Muscle of arm (tissue), 12 donors: Measurements from ENCODE around the gene GFAP. TPM values are rescaled to one million over a fixed set of nuclear protein-coding genes. Genes with fewer than 3 reads are reported as not detected.
A peak's percentile ranks its signal among the peaks of the same experiment; 100 is the strongest.

Experiments
- DNase-seq: peaks from one replicate; pipeline ENCODE4 v3.0.0-alpha.2; 2013
- polyA plus RNA-seq, 12 donors: library from polyadenylated mRNA; unstranded; fragments of 120-200 nt; gene quantifications; one replicate each; pipeline ENCODE4 v1.2.1, GENCODE V29; 2013; ENCODE audit not compliant: insufficient read length in 12 of 12

GFAP gene
- polyA plus RNA-seq, 12 donors, result 0.23 to 2.5 (median 0.68) TPM; not detected in 3

- no peak for DNase-seq
These were observed 16.9 kb upstream of the GFAP start for GRCh38 chr17:44932096-44932786.

- no peak for DNase-seq
These were observed 16.1 kb upstream of the GFAP start for GRCh38 chr17:44931376-44931775.

GRCh38 chr17:44930667-44931066 lies 15.4 kb upstream of the GFAP start:
- DNase-seq, result no peak

DNA sequence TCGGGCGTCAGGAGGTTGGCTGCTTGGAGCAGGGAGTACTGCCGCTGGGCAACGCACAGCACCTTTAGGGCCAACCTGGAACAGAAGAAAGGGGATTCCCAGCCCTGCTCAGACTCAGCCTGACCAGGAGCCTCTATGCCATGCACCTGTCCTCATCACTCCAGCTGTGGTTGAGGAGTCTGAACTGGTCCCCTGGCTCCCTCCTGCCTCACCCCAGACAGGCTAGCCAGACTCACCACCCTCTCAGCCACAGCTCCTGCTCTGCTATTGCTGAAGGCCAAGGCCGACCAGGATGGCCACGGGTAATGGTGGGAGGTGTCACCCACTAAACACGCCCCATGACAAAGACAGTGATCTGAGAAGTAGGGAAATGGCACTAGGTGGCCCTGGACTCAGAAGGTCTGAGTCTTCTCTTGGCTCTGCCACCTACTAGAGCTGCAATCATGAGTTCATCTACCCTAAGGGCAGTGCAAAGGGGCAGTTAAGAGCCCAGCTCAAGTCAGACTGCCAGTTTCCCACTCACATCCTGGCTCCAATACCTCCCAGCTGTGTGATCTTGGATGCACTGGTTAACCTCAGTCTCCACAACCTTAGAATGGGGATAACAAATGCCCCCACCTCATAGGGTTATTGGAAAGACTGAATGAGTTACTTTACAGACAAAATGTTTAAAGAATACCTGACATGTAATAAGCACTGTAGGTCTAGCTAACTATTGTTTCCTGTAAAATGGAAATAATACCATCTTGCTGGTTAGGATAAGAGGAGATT lies 13.8 kb upstream of the GFAP start:
- DNase-seq, result no peak

- DNase-seq, result no peak
These were observed 12.8 kb upstream of the GFAP start for GRCh38 chr17:44928136-44928535.

GRCh38 chr17:44927696-44928095 lies 12.4 kb upstream of the GFAP start:
- no peak for DNase-seq

- no peak for DNase-seq
These were observed 11.7 kb upstream of the GFAP start for GRCh38 chr17:44926821-44927525.

DNA sequence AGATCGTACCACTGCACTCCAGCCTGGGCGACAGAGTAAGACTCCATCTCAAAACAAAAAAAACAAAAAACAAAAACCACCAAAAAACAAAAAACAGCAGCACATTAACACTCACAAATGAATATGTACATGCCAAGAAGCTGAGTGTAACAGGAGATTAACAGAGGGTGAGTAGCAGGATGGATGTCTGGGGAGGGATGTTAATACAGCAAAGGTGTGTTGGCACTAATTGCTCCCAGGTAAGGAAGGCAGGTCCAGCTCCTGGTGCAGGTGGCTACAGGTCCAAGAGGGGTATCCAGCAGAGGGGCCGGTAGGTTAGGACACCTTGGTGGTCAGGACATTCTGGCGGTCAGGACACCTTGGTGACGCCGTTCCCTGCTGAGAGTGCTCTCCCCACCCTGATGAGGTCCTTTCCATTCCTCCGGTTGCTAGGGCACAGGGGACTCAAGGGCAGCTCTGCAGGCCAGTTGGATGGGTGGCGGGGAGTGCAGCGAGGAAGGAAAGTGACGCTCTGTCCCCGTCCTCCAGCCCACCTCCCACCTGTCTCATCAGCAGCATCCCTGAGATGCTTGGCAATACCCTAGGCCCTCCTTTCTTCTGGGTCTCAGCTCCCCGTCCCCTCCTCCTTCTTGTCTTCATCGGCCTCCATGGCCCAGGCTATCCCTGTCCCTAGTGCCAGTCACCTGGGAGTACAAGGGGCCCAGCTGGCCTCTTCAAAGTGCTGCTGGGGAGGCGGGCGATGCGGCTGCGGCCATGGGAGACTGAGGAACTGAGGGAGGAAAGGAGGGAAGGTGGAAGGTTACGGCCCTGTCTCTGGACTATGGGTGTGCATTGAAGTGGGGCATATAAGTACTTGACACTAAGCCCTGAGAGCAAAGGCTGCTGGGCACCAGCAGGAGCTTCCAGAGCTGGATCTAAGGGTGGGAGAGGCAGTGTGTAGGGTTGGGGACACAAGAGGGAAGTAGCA lies 10.7 kb upstream of the GFAP start:
- DNase-seq, result no peak

DNA sequence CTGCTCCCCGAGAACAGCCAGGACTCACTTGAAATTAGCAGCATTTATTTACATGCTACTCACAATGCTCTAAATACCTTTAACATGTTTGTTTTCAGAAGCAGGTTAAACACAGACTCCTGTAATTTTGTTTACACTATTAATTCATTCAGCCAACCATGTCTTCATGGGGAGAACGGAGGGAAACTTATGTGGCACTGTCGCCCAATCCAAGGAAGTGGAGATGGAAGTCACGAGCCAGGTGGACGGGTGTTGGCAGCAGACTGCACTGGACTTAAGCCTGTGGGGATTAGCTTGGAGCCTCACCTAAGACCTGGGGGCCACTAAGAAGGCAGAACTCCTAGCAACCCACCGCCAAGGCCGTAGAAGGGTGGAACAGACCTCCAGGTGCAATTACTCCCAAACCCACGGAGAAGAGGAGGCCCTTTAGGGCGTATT lies 8.8 kb upstream of the GFAP start:
- no peak for DNase-seq

GRCh38 chr17:44922746-44923470 lies 7.6 kb upstream of the GFAP start:
- DNase-seq, result no peak

DNA sequence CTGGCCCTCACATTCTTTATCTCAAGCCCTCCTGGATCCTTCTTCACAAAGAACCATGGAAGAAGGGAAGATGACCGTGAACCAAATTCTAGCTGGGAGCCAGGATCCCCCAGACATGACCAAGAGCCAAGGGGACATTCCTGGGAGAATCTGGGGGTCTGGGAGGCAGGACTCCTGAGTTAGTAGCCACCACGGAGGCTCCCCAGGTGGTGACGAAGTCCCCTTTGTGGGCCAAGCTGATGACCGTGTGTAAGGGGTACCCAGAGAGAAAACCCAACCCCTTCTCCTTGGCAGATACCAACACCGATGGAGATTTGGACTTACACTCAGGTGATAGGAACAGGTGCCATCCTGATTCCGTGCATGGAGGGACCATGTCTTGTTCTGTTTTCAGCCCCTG lies 6.8 kb upstream of the GFAP start:
- no peak for DNase-seq

GRCh38 chr17:44921122-44921882 lies 6.0 kb upstream of the GFAP start:
- DNase-seq, result no peak

DNA sequence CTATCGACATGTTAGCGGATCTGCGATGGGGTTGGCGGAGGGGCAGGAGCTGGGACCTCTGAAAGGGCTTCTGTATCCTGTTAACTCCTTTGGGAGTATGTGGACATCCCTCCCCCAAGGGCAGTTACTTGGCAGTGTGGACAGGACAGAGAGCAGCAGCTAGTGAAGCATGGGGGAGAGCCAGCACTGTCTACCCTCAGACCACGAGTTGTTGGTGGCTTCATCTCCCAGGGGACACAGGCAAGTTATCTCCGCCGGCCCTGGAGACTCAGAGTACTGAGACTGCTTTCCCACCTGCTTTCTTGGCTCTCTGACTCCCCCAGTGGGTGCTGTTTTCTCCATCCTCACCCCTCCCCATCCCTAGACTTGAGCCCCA lies 5.3 kb upstream of the GFAP start:
- DNase-seq, result no peak

DNA sequence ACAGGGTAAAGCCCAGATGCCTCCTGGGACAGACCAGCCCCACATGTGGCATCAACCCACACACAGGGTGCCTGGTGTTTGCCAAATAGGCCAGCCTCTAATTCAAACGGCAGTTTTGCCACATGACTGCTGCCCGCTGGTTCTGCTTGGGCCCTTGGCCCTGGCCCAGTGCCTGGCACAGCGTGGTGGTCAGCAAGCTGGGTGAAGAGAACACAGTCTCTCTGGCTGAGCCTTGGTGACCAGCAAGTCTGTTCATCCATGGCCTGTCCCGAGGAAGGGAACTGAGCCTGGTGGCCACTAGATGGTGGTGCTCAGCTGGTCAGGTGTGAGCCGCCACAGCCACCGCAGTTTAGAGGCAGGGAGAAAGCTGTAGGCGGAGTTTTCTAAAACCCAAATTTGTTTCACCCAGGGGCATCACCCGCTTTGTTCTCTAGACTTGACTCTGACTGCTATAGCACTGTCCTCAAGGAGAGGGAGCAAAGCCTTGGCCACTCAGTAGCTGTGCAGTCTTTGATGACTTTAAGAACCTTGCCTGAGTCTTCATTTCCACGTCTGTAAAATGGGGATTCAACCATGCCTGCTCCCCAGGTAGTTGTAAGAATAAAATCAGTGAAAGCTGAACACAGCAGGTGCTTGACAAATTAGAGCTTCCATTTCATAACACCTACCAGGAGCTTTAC lies 4.7 kb upstream of the GFAP start:
- DNase-seq, result peak; percentile 78

- DNase-seq, result no peak
These were observed 4.1 kb upstream of the GFAP start for GRCh38 chr17:44919411-44919810.

DNA sequence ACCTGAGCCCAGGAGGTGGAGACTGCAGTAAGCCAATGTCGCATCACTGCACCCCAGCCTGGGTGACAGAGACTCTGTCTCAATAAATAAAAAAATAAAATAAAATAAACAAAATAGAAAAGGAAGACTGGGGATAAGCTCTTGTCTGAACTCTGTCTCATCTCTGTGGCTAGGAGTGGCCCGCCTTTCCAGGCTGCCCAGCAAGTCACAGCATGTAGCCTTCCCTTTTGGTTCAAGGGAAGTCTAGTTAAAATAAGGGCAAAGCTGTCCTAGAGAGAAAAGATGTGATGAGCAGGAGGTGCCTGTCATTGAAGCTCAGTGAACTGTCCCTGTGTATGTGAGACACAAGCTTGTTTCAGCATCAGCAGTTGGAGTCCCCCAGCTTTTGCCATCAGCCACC lies 2.7 kb upstream of the GFAP start:
- DNase-seq, result no peak

DNA sequence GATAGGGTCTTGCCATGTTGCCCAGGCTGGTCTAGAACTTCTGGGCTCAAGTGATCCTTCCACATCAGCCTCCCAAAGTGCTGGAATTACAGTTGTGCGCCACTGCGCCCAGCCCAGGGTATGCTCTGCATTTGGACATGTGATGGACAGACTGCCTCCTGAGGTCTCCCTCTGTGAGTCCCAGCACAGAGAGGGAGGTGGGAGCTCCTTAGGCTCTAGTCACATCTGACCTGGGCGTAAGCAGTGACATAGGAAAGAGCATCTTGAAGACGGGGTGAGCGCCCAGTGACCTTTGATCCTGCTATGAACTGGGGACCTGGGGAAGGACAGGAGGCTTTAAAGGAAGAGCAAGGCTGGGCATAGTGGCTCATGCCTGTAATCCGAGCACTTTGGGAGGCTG lies 2.2 kb upstream of the GFAP start:
- no peak for DNase-seq

GRCh38 chr17:44916781-44917241 lies 1.5 kb upstream of the GFAP start:
- peak; percentile 43 for DNase-seq
